ENCODE data around the gene HOXB4.

Gene HOXB4

GRCh38 chr17:48595278-48595999 is 17.3 kb upstream of the HOXB4 start:
- H3K4me3 ChIP-seq (replicated peaks; ENCODE audit: low read depth, low read length), result no peak overlapping the region
- no peak for DNase-seq (ENCODE audit: extremely low read depth, low read depth)
- TF ChIP-seq CTCF (IDR thresholded peaks at IDR 0.05; ENCODE audit: low read depth, low read length, missing control alignments), result no peak

- TF ChIP-seq CTCF (IDR thresholded peaks at IDR 0.05; ENCODE audit: low read depth, low read length, missing control alignments), result no peak
- no peak overlapping the region for H3K4me3 ChIP-seq (replicated peaks; ENCODE audit: low read depth, low read length)
- no peak for DNase-seq (ENCODE audit: extremely low read depth, low read depth)
Observed at GRCh38 chr17:48594538-48595277, 16.6 kb upstream of the HOXB4 start.

GRCh38 chr17:48593840-48594537 is 15.8 kb upstream of the HOXB4 start:
- peak; percentile 38 for DNase-seq (ENCODE audit: extremely low read depth, low read depth)
- H3K4me3 ChIP-seq (replicated peaks; ENCODE audit: low read depth, low read length), result no peak overlapping the region
- TF ChIP-seq CTCF (IDR thresholded peaks at IDR 0.05; ENCODE audit: low read depth, low read length, missing control alignments), result peak; percentile 92

GRCh38 chr17:48593126-48593829 is 15.1 kb upstream of the HOXB4 start, which contains the start of gene HOXB5:
Gene HOXB5, minus strand, starts transcription at chr17:48593779. Its CDS starts 97 bp downstream, at chr17:48593682.
- DNase-seq (ENCODE audit: extremely low read depth, low read depth), result no peak
- no peak for TF ChIP-seq CTCF (IDR thresholded peaks at IDR 0.05; ENCODE audit: low read depth, low read length, missing control alignments)
- peak within 1 kb of the TSS; percentile 3 for H3K4me3 ChIP-seq (replicated peaks; ENCODE audit: low read depth, low read length)

- H3K4me3 ChIP-seq (replicated peaks; ENCODE audit: low read depth, low read length), result no peak overlapping the region
- no peak for DNase-seq (ENCODE audit: extremely low read depth, low read depth)
- TF ChIP-seq CTCF (IDR thresholded peaks at IDR 0.05; ENCODE audit: low read depth, low read length, missing control alignments), result no peak
Observed at GRCh38 chr17:48592577-48592976, 14.4 kb upstream of the HOXB4 start.

GRCh38 chr17:48592057-48592514 is 13.9 kb upstream of the HOXB4 start:
- H3K4me3 ChIP-seq (replicated peaks; ENCODE audit: low read depth, low read length), result no peak overlapping the region
- DNase-seq (ENCODE audit: extremely low read depth, low read depth), result no peak
- TF ChIP-seq CTCF (IDR thresholded peaks at IDR 0.05; ENCODE audit: low read depth, low read length, missing control alignments), result no peak
